H1 (cell line): ENCODE measurements around the gene TRAPPC8. TPM values are rescaled to one million over a fixed set of nuclear protein-coding genes. Genes with fewer than 3 reads are reported as not detected.

Experiments used
- CTCF ChIA-PET: fragments of 300-600 bp; sonication (Branson Sonifier 250); formaldehyde crosslinking; loops from one replicate; lab custom pipeline; 2021; ENCODE audit not compliant: partially characterized antibody; lab: Charles Lee
- POLR2A ChIA-PET: fragments of 300-600 bp; sonication (Branson Sonifier 250); formaldehyde crosslinking; loops from one replicate; lab custom pipeline; 2021; ENCODE audit warnings: inconsistent platforms; ENCODE audit not compliant: partially characterized antibody; lab: Charles Lee
- DNase-seq, 2 experiments: peaks; one replicate each; pipeline versions ENCODE4 v3.0.0 to v3.0.0-alpha.2; 2010 to 2022; ENCODE audit warnings: low spot score in 2 of 2, low read depth in 1 of 2, mixed read lengths in 1 of 2
- FAIRE-seq: peaks from 2 replicates; lab custom pipeline; 2011; peaks lifted over from hg19 to GRCh38; lab: Jason Lieb, UNC
- H2AFZ ChIP-seq: 2 replicates; pipeline ENCODE4 v1.8.1; 2012; ENCODE audit warnings: low read length, inconsistent platforms
- H2AK5ac ChIP-seq: 2 replicates; pipeline ENCODE4 v1.6.1; 2013; ENCODE audit warnings: low read depth, low read length
- H2BK120ac ChIP-seq: replicated peaks from 2 replicates; pipeline ENCODE3; 2013; ENCODE audit warnings: low read depth, low read length, inconsistent platforms
- H2BK12ac ChIP-seq: 2 replicates; pipeline ENCODE4 v1.6.1; 2013; ENCODE audit warnings: low read depth, low read length
- H2BK15ac ChIP-seq: 2 replicates; pipeline ENCODE4 v1.6.1; 2013; ENCODE audit warnings: low read length
- H2BK20ac ChIP-seq: 2 replicates; pipeline ENCODE4 v1.6.1; 2013; ENCODE audit warnings: low read length
- H2BK5ac ChIP-seq: 2 replicates; pipeline ENCODE4 v1.6.1; 2013; ENCODE audit warnings: low read depth, low read length
- H3K14ac ChIP-seq: 2 replicates; pipeline ENCODE4 v1.6.1; 2013; ENCODE audit warnings: inconsistent platforms; ENCODE audit not compliant: insufficient read length
- H3K18ac ChIP-seq: 2 replicates; pipeline ENCODE4 v1.6.1; 2013; ENCODE audit warnings: low read length; ENCODE audit errors: extremely low read depth
- H3K23ac ChIP-seq: 2 replicates; pipeline ENCODE4 v1.6.1; 2013; ENCODE audit warnings: inconsistent platforms; ENCODE audit not compliant: insufficient read length
- H3K23me2 ChIP-seq: 2 replicates; pipeline ENCODE4 v1.6.1; 2013; ENCODE audit warnings: low read depth, low read length
- H3K27ac ChIP-seq: 2 replicates; pipeline ENCODE4 v1.6.1; 2011; ENCODE audit warnings: low read depth, low read length, inconsistent platforms
- H3K27me3 ChIP-seq, 4 experiments: replicated peaks in 1 of 4; 1 replicate in 1 of 4; 2 replicates in 3 of 4; pipeline versions ENCODE4 v1.6.1 to v1.8.1; 2011 to 2013; ENCODE audit warnings: low read length in 3 of 4, mild to moderate bottlenecking in 3 of 4, inconsistent platforms in 2 of 4, mixed read lengths in 2 of 4, moderate library complexity in 1 of 4; ENCODE audit not compliant: control insufficient read depth in 3 of 4, insufficient read depth in 3 of 4; ENCODE audit errors: extremely low read depth in 1 of 4
- H3K36me3 ChIP-seq, 4 experiments: 2 replicates each; pipeline versions ENCODE4 v1.6.1 to v1.8.1; 2011 to 2013; ENCODE audit warnings: mild to moderate bottlenecking in 4 of 4, low read length in 3 of 4, moderate library complexity in 2 of 4, control low read depth in 1 of 4, inconsistent platforms in 1 of 4; ENCODE audit not compliant: insufficient read depth in 4 of 4, control insufficient read depth in 2 of 4
- H3K4ac ChIP-seq: replicated peaks from 2 replicates; pipeline ENCODE3; 2013; ENCODE audit warnings: low read length, low read depth, mixed read lengths, inconsistent platforms; ENCODE audit not compliant: insufficient read length
- H3K4me1 ChIP-seq, 4 experiments: replicated peaks in 1 of 4; 1 replicate in 1 of 4; 2 replicates in 3 of 4; pipeline versions ENCODE4 v1.6.1 to v1.8.1; 2011 to 2013; ENCODE audit warnings: low read length in 3 of 4, inconsistent platforms in 2 of 4, mixed read lengths in 1 of 4; ENCODE audit not compliant: insufficient read depth in 4 of 4, control insufficient read depth in 3 of 4
- H3K4me2 ChIP-seq, 2 experiments: 2 replicates each; pipeline versions ENCODE4 v1.6.1 to v1.8.1; 2011 to 2013; ENCODE audit warnings: low read depth in 2 of 2, low read length in 2 of 2, control low read depth in 1 of 2, inconsistent platforms in 1 of 2, mild to moderate bottlenecking in 1 of 2; ENCODE audit not compliant: insufficient read depth in 1 of 2
- H3K4me3 ChIP-seq, 4 experiments: fragments of 200-600, 300-600 bp in 1 of 4; sonication (generic), shearing (Covaris generic), sonication (Bioruptor Twin) in 1 of 4; 2 replicates each; pipeline versions ENCODE4 v1.5.1 to v1.8.1; 2011 to 2016; ENCODE audit warnings: low read length in 4 of 4, low read depth in 3 of 4, control low read depth in 2 of 4, inconsistent platforms in 2 of 4, mild to moderate bottlenecking in 2 of 4, mixed read lengths in 1 of 4, moderate library complexity in 1 of 4; ENCODE audit not compliant: insufficient read depth in 2 of 4; ENCODE audit errors: extremely low read depth in 1 of 4
- H3K56ac ChIP-seq: replicated peaks from 2 replicates; pipeline ENCODE3; 2013; ENCODE audit warnings: low read depth, mild to moderate bottlenecking, mixed read lengths, low read length, inconsistent platforms; ENCODE audit not compliant: insufficient read length
- H3K79me1 ChIP-seq: 2 replicates; pipeline ENCODE4 v1.6.1; 2013; ENCODE audit warnings: low read depth, low read length, control low read depth
- H3K79me2 ChIP-seq, 2 experiments: 2 replicates each; pipeline versions ENCODE4 v1.6.1 to v1.8.1; 2012 to 2013; ENCODE audit warnings: low read length in 2 of 2, mild to moderate bottlenecking in 2 of 2, inconsistent platforms in 1 of 2; ENCODE audit not compliant: insufficient read depth in 2 of 2, control insufficient read depth in 1 of 2
- H3K9ac ChIP-seq, 4 experiments: replicated peaks in 1 of 4; 1 replicate in 1 of 4; 2 replicates in 3 of 4; pipeline versions ENCODE4 v1.6.1 to v1.8.1; 2011 to 2013; ENCODE audit warnings: low read depth in 3 of 4, low read length in 3 of 4, control low read depth in 2 of 4, mild to moderate bottlenecking in 2 of 4, moderate library complexity in 2 of 4, inconsistent platforms in 1 of 4; ENCODE audit errors: extremely low read depth in 1 of 4
- H3K9me3 ChIP-seq, 2 experiments: 2 replicates each; pipeline versions ENCODE4 v1.6.1 to v1.8.1; 2012 to 2013; ENCODE audit warnings: mild to moderate bottlenecking in 2 of 2, moderate library complexity in 2 of 2, control low read depth in 1 of 2, inconsistent platforms in 1 of 2, low read depth in 1 of 2, low read length in 1 of 2, mixed read lengths in 1 of 2; ENCODE audit not compliant: insufficient read depth in 2 of 2
- H4K20me1 ChIP-seq, 2 experiments: replicated peaks in 1 of 2; 2 replicates each; pipeline versions ENCODE3 to v1.8.1; 2011 to 2013; ENCODE audit warnings: inconsistent platforms in 2 of 2, low read length in 2 of 2, mild to moderate bottlenecking in 1 of 2; ENCODE audit not compliant: insufficient read depth in 2 of 2, control insufficient read depth in 1 of 2
- H4K5ac ChIP-seq: 2 replicates; pipeline ENCODE4 v1.6.1; 2013; ENCODE audit warnings: low read length, low read depth, mixed read lengths, inconsistent platforms; ENCODE audit not compliant: insufficient read length
- H4K8ac ChIP-seq: 2 replicates; pipeline ENCODE4 v1.8.0; 2013; ENCODE audit warnings: mild to moderate bottlenecking, moderate library complexity, low read length, inconsistent platforms; ENCODE audit not compliant: insufficient read depth; ENCODE audit errors: extremely low read depth
- H4K91ac ChIP-seq: replicated peaks from 2 replicates; pipeline ENCODE3; 2013; ENCODE audit warnings: low read length, mixed read lengths, inconsistent platforms; ENCODE audit not compliant: insufficient read length
- BRCA1 ChIP-seq: IDR thresholded peaks from 2 replicates; pipeline ENCODE4 v1.6.1; 2012; ENCODE audit warnings: low read depth, low read length, improper control_type of control experiment
- E2F6 ChIP-seq: IDR thresholded peaks from 2 replicates; pipeline ENCODE4 v1.6.1; 2012; ENCODE audit warnings: inconsistent platforms
- EP300 ChIP-seq, 2 experiments: IDR thresholded peaks; 1 replicate in 1 of 2; 2 replicates in 1 of 2; pipeline ENCODE4 v1.6.1; 2011 to 2012; ENCODE audit warnings: low read depth in 2 of 2, low read length in 2 of 2, mild to moderate bottlenecking in 2 of 2, borderline replicate concordance in 1 of 2, inconsistent platforms in 1 of 2, moderate library complexity in 1 of 2
- HDAC2 ChIP-seq, 2 experiments: fragments of 300-600 bp in 1 of 2; sonication (generic) in 1 of 2; IDR thresholded peaks; 2 replicates each; pipeline ENCODE4 v1.6.1; 2011 to 2012; ENCODE audit warnings: low read depth in 2 of 2, low read length in 2 of 2, mild to moderate bottlenecking in 2 of 2, moderate library complexity in 2 of 2, borderline replicate concordance in 1 of 2, inconsistent platforms in 1 of 2
- MAFK ChIP-seq: IDR thresholded peaks from 2 replicates; pipeline ENCODE4 v1.6.1; 2012; ENCODE audit warnings: low read depth, mild to moderate bottlenecking, improper control_type of control experiment, low read length
- RNF2 ChIP-seq: fragments of 200-900, 300-1000 bp; sonication (generic); IDR thresholded peaks from 2 replicates; pipeline ENCODE4 v1.7.1; 2016; ENCODE audit warnings: borderline replicate concordance, low read depth, mild to moderate bottlenecking, antibody characterized with exemption, low read length; ENCODE audit not compliant: poor library complexity, severe bottlenecking; ENCODE audit errors: missing control alignments
- SP1 ChIP-seq: IDR thresholded peaks from 2 replicates; pipeline ENCODE4 v1.6.1; 2011; ENCODE audit warnings: low read depth, low read length
- TCF12 ChIP-seq: IDR thresholded peaks from 2 replicates; pipeline ENCODE4 v1.6.1; 2011; ENCODE audit warnings: low read depth, mild to moderate bottlenecking, low read length
- TEAD4 ChIP-seq: IDR thresholded peaks from 2 replicates; pipeline ENCODE4 v1.6.1; 2012; ENCODE audit warnings: low read depth, low read length, inconsistent platforms, mixed read lengths
- WGBS, 2 experiments: shearing (Covaris generic) in 1 of 2; methylation state at CpG; one replicate each; pipeline versions ENCODE4 v1.1.6 to v1.1.7; 2013 to 2015; ENCODE audit warnings: low lambda C conversion rate in 2 of 2, mixed read lengths in 2 of 2, inconsistent platforms in 1 of 2, low coverage in 1 of 2, missing lambda C conversion rate in 1 of 2; ENCODE audit not compliant: insufficient replicate concordance in 2 of 2, insufficient coverage in 1 of 2, insufficient read length in 1 of 2; ENCODE audit errors: extremely low coverage in 1 of 2, missing lambda C conversion rate in 1 of 2; 5-methylcytosine and 5-hydroxymethylcytosine counted together
- polyA plus RNA-seq, 7 experiments: library from polyadenylated mRNA; depleted of rRNA in 3 of 7; stranded (reverse) in 5 of 7; unstranded in 2 of 7; fragments of >200 nt in 5 of 7; fragments of 200-250 nt in 2 of 7; gene quantifications; 1 replicate in 5 of 7; 2 replicates in 1 of 7; 4 replicates in 1 of 7; pipeline versions ENCODE4 v1.2.1 to v1.2.3, GENCODE V29; 2011 to 2013; ENCODE audit warnings: missing spikeins in 2 of 7, mixed read lengths in 2 of 7
- total RNA-seq: library from RNA; stranded (reverse); fragmentation: NEBNext Ultra II Directional; extraction: Animal tissue kit (Norgen Biotek cat#: 25700); gene quantifications from 2 replicates; pipeline ENCODE4 v1.2.1, GENCODE V29; 2021
- TF ChIP-seq, protein P1 (sequence below): IDR thresholded peaks from 2 replicates; pipeline ENCODE4 v1.6.1; 2012; ENCODE audit warnings: low read length, inconsistent platforms

The TRAPPC8 gene
- total and polyA plus RNA-seq, 2 of the 8 experiments (the other 6 are each of a cell fraction or from before 2014, with no cell fraction given), result 43.6 to 56.5 TPM

DNA sequence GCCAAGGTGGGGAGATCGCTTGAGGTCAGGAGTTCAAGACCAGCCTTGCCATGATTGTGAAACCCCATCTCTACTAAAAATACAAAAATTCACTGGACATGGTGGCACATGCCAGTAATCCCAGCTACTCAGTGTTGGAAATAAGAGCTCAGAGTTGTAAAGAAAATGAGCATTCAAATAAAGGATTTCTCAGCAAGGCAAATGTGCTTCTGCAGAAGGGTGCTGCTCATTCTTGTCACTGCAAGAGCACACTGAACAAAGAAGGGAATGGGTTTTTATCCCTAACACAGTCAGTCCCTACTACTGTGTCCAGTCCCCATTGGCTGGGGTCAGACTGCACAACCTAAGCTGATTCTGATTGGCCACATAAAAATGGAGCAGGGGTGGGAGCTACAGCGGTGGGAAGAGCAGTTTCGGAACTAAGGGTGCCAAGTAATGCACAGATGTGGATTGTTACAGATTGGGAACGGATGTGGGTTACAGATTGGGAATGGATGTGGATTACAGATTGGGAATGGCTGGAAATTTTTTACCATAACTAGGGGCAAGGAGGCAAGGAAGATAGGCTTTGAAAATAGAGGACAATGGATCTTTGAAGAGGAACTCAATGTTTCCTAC is 31.1 kb upstream of the TRAPPC8 start:
- no peak overlapping the region for H2BK15ac ChIP-seq
- no peak overlapping the region for H3K18ac ChIP-seq
- H4K5ac ChIP-seq, result no peak overlapping the region
- H3K4me1 ChIP-seq, result peaks cover 0 to 4% (median 0%) of the 10 kb centered on the region in 4 experiments; a peak in 1 of 7 replicates
- H4K8ac ChIP-seq, result no peak overlapping the region
- H3K9me3 ChIP-seq, result no peaks in the 10 kb centered on the region
- H3K9ac ChIP-seq, result no peak overlapping the region
- 0 out of 2 replicates have a peak overlapping the region, but pooled peaks have one; percentile 35 for H2AFZ ChIP-seq
- H4K20me1 ChIP-seq, result no peaks in the 10 kb centered on the region
- H3K23me2 ChIP-seq, result no peaks in the 10 kb centered on the region
- POLR2A ChIA-PET, result no interaction called here
- TF ChIP-seq TEAD4 (no peak), EP300 (IDR thresholded peaks at IDR 0.05; ENCODE audit: borderline replicate concordance in 1 of 2, low read depth in 2 of 2, low read length in 2 of 2) (no peak), MAFK (no peak), SP1 (no peak), HDAC2 (IDR thresholded peaks at IDR 0.05; ENCODE audit: borderline replicate concordance in 1 of 2, low read depth in 2 of 2, low read length in 2 of 2) (no peak), BRCA1 (no peak), TCF12 (no peak), RNF2 (no peak), E2F6 (no peak)
- TF ChIP-seq, protein P1, sequence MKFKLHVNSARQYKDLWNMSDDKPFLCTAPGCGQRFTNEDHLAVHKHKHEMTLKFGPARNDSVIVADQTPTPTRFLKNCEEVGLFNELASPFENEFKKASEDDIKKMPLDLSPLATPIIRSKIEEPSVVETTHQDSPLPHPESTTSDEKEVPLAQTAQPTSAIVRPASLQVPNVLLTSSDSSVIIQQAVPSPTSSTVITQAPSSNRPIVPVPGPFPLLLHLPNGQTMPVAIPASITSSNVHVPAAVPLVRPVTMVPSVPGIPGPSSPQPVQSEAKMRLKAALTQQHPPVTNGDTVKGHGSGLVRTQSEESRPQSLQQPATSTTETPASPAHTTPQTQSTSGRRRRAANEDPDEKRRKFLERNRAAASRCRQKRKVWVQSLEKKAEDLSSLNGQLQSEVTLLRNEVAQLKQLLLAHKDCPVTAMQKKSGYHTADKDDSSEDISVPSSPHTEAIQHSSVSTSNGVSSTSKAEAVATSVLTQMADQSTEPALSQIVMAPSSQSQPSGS, result no peak
- no peak overlapping the region for H2AK5ac ChIP-seq
- no peaks in the 10 kb centered on the region for H3K79me1 ChIP-seq
- H3K27me3 ChIP-seq, result no peaks in the 10 kb centered on the region
- H3K14ac ChIP-seq, result no peak overlapping the region
- H3K4me2 ChIP-seq, result no peak overlapping the region
- no peak overlapping the region for H3K23ac ChIP-seq
- no peak overlapping the region for H4K91ac ChIP-seq
- H3K56ac ChIP-seq, result no peak overlapping the region
- H2BK12ac ChIP-seq, result no peak overlapping the region
- CTCF ChIA-PET, result interaction anchor here (0.6 to 3.5 kb wide), 5 partner anchors 12 to 417 kb away, joined by 3 to 14 read pairs (median 5); no protein-coding TSS in a partner anchor
- no peak overlapping the region for H3K27ac ChIP-seq
- H2BK20ac ChIP-seq, result no peak overlapping the region
- no peaks in the 10 kb centered on the region for H3K36me3 ChIP-seq
- no peak for FAIRE-seq
- no peak overlapping the region for H3K4ac ChIP-seq
- no peak overlapping the region for H2BK5ac ChIP-seq
- no peak overlapping the region for H2BK120ac ChIP-seq
- DNase-seq, result no peak
- no peaks in the 10 kb centered on the region for H3K79me2 ChIP-seq
- 95% methylated on average over 4 of the region's 4 CpGs; no CpG with 5 or more reads in 1 of the 2 experiments for WGBS, 2 experiments
- no peak overlapping the region for H3K4me3 ChIP-seq
